CD4-positive, alpha-beta T cell treated with Interleukin-17A for 1 hour (primary cell): ENCODE measurements around the gene CRAT.

Experiments
- DNase-seq: peaks from one replicate; pipeline ENCODE4 v3.0.0-alpha.2; 2020

The CRAT gene

GRCh38 chr9:129110740-129111527, at the start of gene CRAT, which contains the start of gene PTPA:
TSS of gene CRAT (minus strand) at chr9:129110793. CDS start at chr9:129110509, 284 bp downstream.
TSS of gene PTPA (plus strand) at chr9:129111415. CDS start at chr9:129111601, 186 bp downstream.
- peak; percentile 96 for DNase-seq

GRCh38 chr9:129156163-129156562, 45.6 kb upstream of the CRAT start:
- DNase-seq = no peak

GRCh38 chr9:129154866-129155477, 44.4 kb upstream of the CRAT start:
- DNase-seq = no peak

- no peak for DNase-seq
These were observed 40.9 kb upstream of the CRAT start for GRCh38 chr9:129151469-129151868.

DNA sequence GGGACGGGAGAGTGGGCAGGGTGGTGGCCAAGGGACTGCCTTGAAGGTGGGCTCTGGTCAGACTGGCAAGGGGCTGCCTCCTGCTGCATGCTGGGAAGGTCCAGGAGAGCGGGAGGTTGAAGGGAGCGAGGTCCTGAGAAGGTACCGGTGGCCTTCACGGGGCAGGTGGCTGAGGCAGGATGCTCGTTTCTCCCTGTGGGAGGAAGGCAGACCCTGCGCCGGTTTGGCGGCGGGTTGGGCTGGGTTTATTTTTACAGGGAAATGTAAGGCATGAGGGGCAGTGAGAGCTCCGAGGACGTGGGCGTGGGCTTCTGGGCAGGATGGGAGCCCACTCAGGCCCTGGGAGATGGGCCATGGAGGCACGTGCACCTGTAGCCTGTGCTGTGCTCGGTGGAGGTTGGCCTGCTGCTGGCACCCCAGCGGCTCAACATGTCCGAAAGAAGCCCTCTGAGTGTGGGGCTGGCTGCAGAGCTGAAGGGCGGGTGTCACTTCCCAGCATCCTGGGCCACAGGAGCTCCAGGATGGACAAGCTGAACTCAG, 40.1 kb upstream of the CRAT start:
- DNase-seq = no peak

GRCh38 chr9:129150122-129150521, 39.5 kb upstream of the CRAT start:
- DNase-seq = no peak

GRCh38 chr9:129149442-129149841, 38.8 kb upstream of the CRAT start:
- DNase-seq = no peak

DNA sequence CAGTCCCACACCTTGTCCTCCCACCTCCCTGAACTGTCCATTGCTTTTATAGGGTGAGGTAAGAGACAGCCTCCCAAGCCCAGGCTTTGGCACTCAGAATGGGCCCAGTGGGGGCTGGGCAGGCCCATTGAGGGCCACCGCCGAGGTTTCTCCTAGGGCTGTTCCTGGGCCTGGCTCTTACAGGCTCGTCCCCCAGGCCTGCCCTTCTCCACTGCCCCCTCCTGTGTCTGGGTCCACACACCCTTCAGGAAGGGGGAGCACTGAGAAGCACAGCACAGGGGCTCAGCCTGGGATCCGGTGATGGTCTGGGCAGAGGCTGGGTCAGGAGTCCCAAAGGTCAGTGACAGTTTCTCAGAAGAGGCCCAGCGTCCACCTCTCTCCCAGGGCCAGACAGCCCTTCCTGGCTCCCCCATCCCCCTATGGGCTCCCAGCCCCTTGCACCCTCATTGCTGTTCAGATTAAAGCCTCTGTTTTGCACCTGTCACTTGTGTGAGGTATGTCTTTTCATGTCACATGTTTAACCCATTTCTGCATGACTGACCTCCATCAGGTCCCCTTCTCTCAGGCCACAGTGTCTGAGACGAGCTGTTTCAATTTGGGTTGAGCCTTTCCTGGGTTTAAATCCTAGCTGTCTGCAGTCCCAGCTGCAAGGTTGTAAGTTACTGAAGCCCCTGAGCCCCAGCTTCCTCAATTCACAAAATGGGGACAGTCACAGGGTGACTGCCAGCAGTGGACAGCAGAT, 38.0 kb upstream of the CRAT start:
- DNase-seq = no peak

GRCh38 chr9:129146441-129146941, 35.9 kb upstream of the CRAT start:
- no peak for DNase-seq

- DNase-seq = no peak
These were observed 35.3 kb upstream of the CRAT start for GRCh38 chr9:129145841-129146292.

DNA sequence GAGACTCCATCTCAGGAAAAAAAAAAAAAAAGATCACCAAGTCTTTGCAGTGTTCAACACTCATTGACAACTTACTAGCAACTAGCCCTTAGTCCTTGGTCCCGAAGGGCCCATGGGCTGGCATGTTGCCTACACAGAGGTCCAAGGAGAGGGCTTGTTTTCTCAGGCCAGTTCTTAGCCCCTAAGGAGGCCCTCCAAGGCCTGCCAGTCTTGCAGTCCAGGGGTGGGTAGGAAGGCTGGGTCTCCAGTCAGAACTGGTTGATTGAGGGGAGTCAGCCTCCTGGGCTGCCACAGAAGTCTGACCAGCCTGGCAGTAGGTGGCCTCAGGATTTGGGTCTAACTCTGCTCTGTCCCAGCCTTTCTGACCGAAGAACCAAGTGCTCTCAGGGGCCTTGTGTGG, 34.7 kb upstream of the CRAT start:
- DNase-seq = no peak

DNA sequence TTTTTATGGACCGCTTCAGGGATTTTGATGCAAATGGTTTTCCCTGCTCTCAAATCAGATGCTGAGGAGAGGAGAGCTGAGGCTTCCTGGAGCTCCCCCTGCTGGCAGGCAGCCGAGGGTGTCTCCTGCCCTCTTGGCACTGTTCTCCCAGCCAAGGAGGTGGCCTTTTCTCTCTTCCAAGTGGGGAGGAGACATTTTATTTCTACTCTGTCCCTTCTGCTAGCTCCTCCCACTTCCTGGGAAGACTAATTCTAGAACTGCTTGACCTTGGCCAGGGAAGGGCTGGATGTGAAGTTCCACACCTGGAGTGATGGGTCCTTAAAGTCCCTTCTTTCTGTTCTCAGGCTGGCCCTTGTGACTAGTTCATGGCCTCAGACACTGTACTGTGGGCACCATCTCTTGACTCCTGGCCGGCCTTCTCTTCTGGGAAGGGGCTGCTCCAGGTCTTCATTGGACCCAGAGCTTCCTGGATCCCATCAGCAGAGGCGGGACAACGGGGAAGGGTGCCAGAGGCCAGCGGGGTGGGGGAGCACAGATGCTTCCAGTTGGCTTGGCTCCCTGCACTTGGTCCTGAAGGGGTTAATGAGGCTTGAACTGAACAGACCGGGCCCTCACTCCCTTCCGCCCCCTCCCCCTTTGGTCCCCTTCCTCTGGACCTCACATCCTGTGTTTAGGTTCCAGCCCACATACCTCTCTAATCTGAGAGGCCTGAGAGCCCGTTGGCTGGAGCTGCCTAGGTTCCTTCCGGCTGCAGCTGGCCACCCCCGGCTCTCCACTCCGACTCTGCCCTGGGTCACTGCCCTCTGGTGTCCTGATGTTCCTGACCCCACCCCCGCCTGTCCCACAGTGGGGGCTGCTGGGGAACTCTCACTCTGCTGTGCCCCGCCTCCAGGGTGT, 32.7 kb upstream of the CRAT start:
- peak; percentile 73 for DNase-seq

GRCh38 chr9:129142138-129142935, 31.7 kb upstream of the CRAT start:
- DNase-seq = no peak

DNA sequence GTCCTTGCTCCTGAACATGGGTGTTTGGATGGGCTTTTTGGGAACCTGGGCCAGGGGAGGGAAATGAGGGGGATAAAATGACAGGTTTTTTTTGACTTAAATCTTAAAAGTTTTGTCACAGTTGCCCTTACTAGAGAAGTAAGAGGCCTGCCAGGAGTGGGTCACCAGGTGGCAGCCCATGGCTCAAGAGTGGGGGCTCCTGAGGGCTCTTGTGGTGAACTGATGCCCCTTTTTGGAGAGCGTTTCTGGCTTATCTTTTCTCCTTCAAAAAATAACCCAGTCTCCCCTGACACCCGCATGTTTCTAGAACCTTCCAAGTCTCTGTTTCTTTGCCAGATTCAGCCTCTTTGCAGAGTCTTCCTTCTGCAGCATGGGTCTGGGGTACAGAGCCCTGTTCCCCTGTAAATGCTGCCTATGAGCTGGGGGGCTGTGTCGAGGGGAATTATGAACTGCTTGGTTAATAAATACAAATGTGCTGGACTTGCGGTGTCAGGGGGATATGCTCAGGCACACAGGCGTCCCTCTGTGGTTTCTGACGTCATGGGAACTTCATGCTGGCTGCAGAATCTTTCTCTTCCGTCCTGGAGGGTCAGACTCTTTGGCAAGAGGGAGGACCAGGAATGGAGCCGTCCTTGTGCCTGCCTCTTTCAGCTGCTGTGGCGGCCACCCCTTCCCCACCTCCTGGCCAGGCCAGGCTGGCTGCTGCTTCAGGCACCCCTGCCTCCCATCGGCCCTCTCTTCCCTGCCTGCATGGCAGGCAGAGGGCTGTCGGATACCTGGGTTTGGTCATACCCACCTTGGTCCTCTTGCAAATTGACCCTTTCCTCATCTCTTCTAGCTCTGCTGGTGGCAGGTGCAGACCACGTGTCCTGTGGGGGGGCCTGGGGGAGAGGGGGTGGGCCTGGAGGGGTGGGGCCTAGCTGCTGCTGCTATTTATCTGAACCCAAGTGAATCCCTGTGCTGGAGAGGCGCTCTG, 30.8 kb upstream of the CRAT start:
- DNase-seq = peak; percentile 29

DNA sequence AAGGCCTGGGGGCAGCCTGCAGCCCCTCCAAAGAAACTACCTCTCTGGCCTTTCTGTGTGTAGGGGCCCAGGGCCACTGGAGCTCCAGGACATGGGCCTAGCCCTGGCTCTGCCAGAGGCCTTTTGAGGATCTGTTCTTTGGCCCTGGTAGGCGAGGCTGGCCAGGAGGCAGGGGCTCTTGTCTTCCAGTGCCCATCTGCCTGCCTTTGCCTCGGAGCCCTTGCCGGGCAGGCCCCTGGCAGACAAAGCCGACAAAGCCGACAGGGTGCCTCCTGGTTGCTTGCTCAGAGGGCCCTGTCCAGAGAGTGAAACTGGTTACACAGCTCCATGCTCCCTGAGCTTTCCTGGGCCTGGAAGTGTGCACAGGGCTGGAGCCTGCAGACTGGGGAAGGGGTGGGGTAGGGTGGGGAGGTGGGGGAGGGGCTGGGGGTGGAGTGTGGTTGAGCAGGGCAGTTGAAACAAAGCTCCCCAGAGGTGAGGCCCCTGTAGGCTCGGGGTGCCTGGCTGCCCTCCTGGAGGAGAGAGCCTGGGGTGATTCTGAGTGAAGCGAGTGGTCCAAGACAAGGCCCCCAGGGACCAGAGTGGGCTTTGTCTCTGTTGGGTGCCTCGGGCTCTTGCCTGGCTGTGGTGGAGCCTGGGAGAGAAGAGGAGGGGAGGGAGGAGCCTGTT, 29.9 kb upstream of the CRAT start:
- DNase-seq = no peak

GRCh38 chr9:129139993-129140396, 29.4 kb upstream of the CRAT start:
- peak; percentile 86 for DNase-seq

DNA sequence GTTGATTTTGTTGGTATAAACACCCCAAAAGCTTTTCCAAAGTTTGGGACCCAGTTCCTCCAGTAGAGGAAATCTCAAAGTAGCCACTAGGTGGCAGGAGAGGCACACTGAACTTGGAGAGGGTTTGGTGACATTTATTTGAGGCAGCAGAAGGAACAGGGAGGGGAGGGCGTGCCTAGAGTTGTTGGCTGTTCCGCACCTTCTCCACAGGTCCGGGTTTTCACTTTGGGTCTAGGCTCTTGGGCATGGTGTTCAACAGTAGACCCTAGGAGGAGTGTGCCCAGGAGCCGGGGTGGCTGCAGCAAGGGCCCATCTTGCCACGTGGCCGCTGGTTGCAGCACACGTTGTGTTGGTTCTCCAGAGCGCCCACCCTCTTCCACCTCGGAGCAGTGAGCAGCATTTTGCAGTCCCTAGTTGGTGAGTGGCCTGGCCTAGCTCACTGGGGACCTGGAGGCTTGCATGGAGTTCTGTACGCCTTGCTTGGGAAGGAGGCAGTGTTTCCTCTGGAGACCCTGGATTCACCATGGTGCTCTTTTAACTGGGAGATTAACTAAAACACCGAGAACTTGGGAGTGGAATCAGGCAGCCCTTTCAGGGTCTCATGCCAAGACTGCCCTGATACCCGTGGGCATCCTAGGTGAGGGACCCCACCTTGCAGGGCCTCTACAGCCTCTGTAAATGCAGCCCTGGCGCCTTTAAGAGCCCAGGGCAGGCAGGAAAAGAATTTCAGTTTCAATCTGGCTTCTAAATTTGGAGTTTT, 28.8 kb upstream of the CRAT start:
- DNase-seq = peak; percentile 86

DNA sequence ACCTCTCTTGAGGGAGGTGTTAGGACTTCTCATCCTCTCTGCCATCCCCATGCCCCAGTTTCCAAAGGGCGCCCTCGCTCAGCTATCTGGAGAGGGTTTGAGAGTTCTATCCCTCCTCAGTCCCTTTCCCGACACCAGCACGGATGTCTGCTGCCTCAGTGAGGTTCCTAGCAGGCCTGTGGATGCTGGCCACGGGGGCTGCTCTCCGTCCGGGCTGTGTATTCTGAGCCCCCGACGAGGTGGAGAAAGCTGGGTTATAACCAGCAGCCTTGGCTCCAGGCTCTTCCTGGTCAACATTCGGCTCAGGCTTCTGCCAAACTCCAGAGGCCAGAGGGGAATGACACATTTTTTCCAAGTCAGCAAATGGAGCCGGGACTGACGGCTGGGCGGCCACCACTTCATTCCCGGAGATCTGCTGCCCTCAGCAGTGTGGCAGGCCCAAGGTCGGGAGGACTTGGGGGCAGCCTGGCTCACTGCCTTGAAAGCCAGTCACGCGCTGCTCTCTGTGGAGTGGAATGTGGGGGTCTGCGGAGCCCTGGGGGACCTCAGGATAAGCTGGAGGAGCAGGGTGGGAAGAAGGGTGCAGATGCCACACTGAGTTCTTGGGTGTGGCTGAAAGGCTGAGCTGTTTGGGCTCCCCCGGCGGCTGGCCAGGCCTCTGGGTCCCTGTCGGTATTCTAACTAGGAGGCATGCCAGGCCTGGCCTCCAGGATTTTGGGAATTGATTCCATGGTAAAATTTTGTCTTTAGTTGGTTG, 28.1 kb upstream of the CRAT start:
- no peak for DNase-seq
